Transverse colon (tissue), 4 donors: ENCODE results near the gene PTGES. TPM values are rescaled to one million over a fixed set of nuclear protein-coding genes. Genes with fewer than 3 reads are reported as not detected.

ENCODE experiments used
- DNase-seq: peaks from one replicate; pipeline ENCODE4 v3.0.0-alpha.2; 2019
- H3K27ac ChIP-seq, 4 donors: fragments of 200-600 bp; sonication (generic); 2 replicates each; pipeline ENCODE4 v1.5.1; 2016 to 2018; ENCODE audit warnings: inconsistent platforms in 4 of 4
- H3K27me3 ChIP-seq: fragments of 200-600 bp; sonication (generic); 2 replicates; pipeline ENCODE4 v1.5.1; 2017; ENCODE audit warnings: inconsistent platforms
- H3K36me3 ChIP-seq, 4 donors: fragments of 200-600 bp; sonication (generic); 2 replicates each; pipeline ENCODE4 v1.5.1; 2017 to 2019; ENCODE audit warnings: inconsistent platforms in 4 of 4
- H3K4me1 ChIP-seq, 4 donors: fragments of 200-600 bp; sonication (generic); 2 replicates each; pipeline ENCODE4 v1.5.1; 2017 to 2020; ENCODE audit warnings: inconsistent platforms in 4 of 4
- H3K4me3 ChIP-seq, 4 donors: fragments of 200-600 bp; sonication (generic); 1 replicate in 1 of 4; 2 replicates in 3 of 4; pipeline versions ENCODE4 v1.5.1 to v1.6.1; 2017 to 2019; ENCODE audit warnings: inconsistent platforms in 4 of 4
- H3K9me3 ChIP-seq, 2 donors: fragments of 200-600 bp; sonication (generic); 2 replicates each; pipeline ENCODE4 v1.5.1; 2017 to 2019; ENCODE audit warnings: inconsistent platforms in 2 of 2
- CTCF ChIP-seq, 5 experiments: fragments of 200-600 bp in 3 of 5; fragments of 450-650 bp in 2 of 5; sonication (generic) in 3 of 5; IDR thresholded peaks; 1 replicate in 2 of 5; 2 replicates in 3 of 5; pipeline ENCODE4 v1.5.1; 2016 to 2017; ENCODE audit warnings: antibody characterized with exemption in 5 of 5, inconsistent platforms in 3 of 5, mild to moderate bottlenecking in 2 of 5, moderate library complexity in 1 of 5
- EP300 ChIP-seq: sonication (generic); formaldehyde crosslinking; IDR thresholded peaks from one replicate; pipeline ENCODE4 v1.6.1; 2017; ENCODE audit warnings: antibody characterized with exemption, low read depth
- POLR2A ChIP-seq: fragments of 450-650 bp; IDR thresholded peaks from one replicate; pipeline ENCODE4 v1.6.1; 2016; ENCODE audit warnings: antibody characterized with exemption, mild to moderate bottlenecking, moderate library complexity
- POLR2AphosphoS5 ChIP-seq, 3 donors: sonication (generic); formaldehyde crosslinking; IDR thresholded peaks; one replicate each; pipeline ENCODE4 v1.6.1; 2016; ENCODE audit warnings: antibody characterized with exemption in 3 of 3
- WGBS, 2 donors: methylation state at CpG; one replicate each; pipeline ENCODE4 v1.1.5; 2018; ENCODE audit warnings: low coverage in 1 of 2; 5-methylcytosine and 5-hydroxymethylcytosine counted together
- in situ Hi-C, 4 donors: fragments of 200-750 bp; cut with MboI; loops; one replicate each; pipeline versions ENCODE4 v1.15.0 to v1.15.1; 2017; ENCODE audit warnings: low sequenced_read_pairs in 3 of 4, low pct_ligation_motif_present in 1 of 4, low pct_unique_long_range_greater_than_20kb in 1 of 4
- intact Hi-C: fragments of 100-400 bp; cut with DNase I; formaldehyde crosslinking; loops from one replicate; pipeline ENCODE4 v1.15.1; 2023; ENCODE audit warnings: low total_unique reads
- total RNA-seq, 4 donors: library from RNA; depleted of rRNA; stranded (reverse); fragments of >200 nt; gene quantifications; one replicate each; pipeline ENCODE4 v1.1.0, GENCODE V29; 2016

PTGES gene
- total RNA-seq, 4 donors from 2014 or later, result 0.75 to 11.0 (median 2.2) TPM

- DNase-seq, result no peak
- no peaks in the 10 kb centered on the region for H3K36me3 ChIP-seq
- peaks cover 0 to 8% (median 0%) of the 10 kb centered on the region in 4 donors for H3K4me1 ChIP-seq
- intact Hi-C loops (no loop called here), in situ Hi-C loops (no loop called here)
- WGBS, 2 donors, result 76 to 79% methylated on average over 2 to 5 of the region's 5 CpGs
- H3K27ac ChIP-seq, result no peak overlapping the region
- H3K27me3 ChIP-seq, result no peaks in the 10 kb centered on the region
- TF ChIP-seq CTCF (IDR thresholded peaks at IDR 0.05) (no peak), POLR2A (no peak), EP300 (no peak), POLR2AphosphoS5 (IDR thresholded peaks at IDR 0.05) (no peak)
- no peak overlapping the region for H3K4me3 ChIP-seq
- H3K9me3 ChIP-seq, result no peaks in the 10 kb centered on the region
These were observed 16.8 kb upstream of the PTGES start for GRCh38 chr9:129769669-129770068.

- H3K27me3 ChIP-seq, result no peaks in the 10 kb centered on the region
- no peaks in the 10 kb centered on the region for H3K36me3 ChIP-seq
- 97 to 100% methylated on average over 1 to 6 of the region's 6 CpGs for WGBS, 2 donors
- intact Hi-C loops (no loop called here), in situ Hi-C loops (no loop called here)
- no peak overlapping the region for H3K4me3 ChIP-seq
- H3K9me3 ChIP-seq, result no peaks in the 10 kb centered on the region
- H3K27ac ChIP-seq, result no peak overlapping the region
- H3K4me1 ChIP-seq, result peaks cover 0 to 8% (median 1%) of the 10 kb centered on the region in 4 donors
- TF ChIP-seq POLR2A (no peak), EP300 (no peak), CTCF (IDR thresholded peaks at IDR 0.05) (no peak), POLR2AphosphoS5 (IDR thresholded peaks at IDR 0.05) (no peak)
- no peak for DNase-seq
These were observed 15.6 kb upstream of the PTGES start for GRCh38 chr9:129768486-129768885.

GRCh38 chr9:129765764-129766317, 13.0 kb upstream of the PTGES start:
- in situ Hi-C loops, result no loop called here
- Histone ChIP-seq H3K27me3 (no peaks in the 10 kb centered on the region), H3K9me3 (no peaks in the 10 kb centered on the region), H3K27ac (no peak overlapping the region), H3K4me1 (peaks cover 0 to 26% (median 6%) of the 10 kb centered on the region in 4 donors), H3K36me3 (no peaks in the 10 kb centered on the region), H3K4me3 (no peak overlapping the region)
- TF ChIP-seq EP300, result no peak
- no peak for TF ChIP-seq POLR2A
- no peak for TF ChIP-seq POLR2AphosphoS5 (IDR thresholded peaks at IDR 0.05)
- TF ChIP-seq CTCF (IDR thresholded peaks at IDR 0.05), result no peak
- intact Hi-C loops, result no loop called here
- WGBS, 2 donors, result 53 to 54% methylated on average over 4 of the region's 4 CpGs
- peak; percentile 31 for DNase-seq

- no peak for TF ChIP-seq POLR2AphosphoS5 (IDR thresholded peaks at IDR 0.05)
- no peak for TF ChIP-seq POLR2A
- no peak for TF ChIP-seq CTCF (IDR thresholded peaks at IDR 0.05)
- TF ChIP-seq EP300, result no peak
- peak overlapping the region; percentile 72 to 85 (median 79) for H3K27ac ChIP-seq
- in situ Hi-C loops, result no loop called here
- H3K36me3 ChIP-seq, result no peaks in the 10 kb centered on the region
- intact Hi-C loops, result no loop called here
- peaks cover 0 to 26% (median 6%) of the 10 kb centered on the region in 4 donors for H3K4me1 ChIP-seq
- H3K9me3 ChIP-seq, result no peaks in the 10 kb centered on the region
- WGBS, 2 donors, result 74 to 79% methylated on average over 8 to 13 of the region's 13 CpGs
- DNase-seq, result peak; percentile 40
- no peaks in the 10 kb centered on the region for H3K27me3 ChIP-seq
- H3K4me3 ChIP-seq, result no peak overlapping the region
These were observed 10.4 kb upstream of the PTGES start for GRCh38 chr9:129762985-129763926.
